NCI-H2196 treated with DMSO at 0.1 percent for 48 hours (cell line): ENCODE measurements around the gene GRID1.
"Not testable (repeated sequence)": the region's sequence is repeated elsewhere in the genome, so short reads cannot be mapped to it uniquely, and the experiment has no call there.

Experiments used
- DNase-seq: peaks from one replicate; lab custom pipeline; 2025; ENCODE audit not compliant: unreplicated experiment; lab: John Stamatoyannopoulos, UW

The GRID1 gene

DNA sequence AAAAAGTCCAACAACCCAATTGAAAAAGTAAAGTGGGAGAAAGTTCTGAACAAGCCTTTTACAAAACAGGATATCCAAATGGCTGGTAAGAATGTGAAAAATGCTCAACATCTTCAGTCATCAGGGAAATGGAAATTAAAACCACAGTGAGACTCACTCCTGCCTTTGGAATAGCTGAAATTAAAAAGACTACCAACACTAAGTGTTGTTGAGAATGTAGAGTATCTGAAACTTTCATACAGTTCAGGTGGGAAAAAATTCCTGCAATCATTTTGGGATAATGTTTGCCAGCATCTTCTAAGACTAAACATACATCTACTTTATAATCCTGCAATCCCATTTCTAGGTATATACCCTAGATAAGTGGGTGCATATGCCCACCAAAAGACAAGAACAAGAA lies 395.1 kb downstream of the GRID1 start:
- DNase-seq: no peak

DNA sequence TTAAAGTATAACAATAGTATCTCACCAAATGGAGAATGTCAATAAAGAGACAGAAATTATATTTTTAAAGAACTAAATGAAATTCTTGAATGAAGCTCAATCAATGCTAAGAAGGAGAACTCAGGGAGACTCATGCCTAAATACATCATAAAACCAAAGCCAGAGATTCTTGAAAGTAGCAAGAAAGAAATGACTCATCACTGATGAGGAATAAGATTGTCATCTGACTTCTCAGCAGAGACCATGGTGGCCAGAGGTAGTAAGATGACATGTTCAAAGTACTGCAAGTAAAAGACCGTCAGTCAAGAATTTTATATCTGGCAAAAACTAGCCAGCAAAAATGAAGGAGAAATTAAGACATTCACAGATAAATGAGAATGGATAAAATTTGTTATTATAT lies 399.0 kb downstream of the GRID1 start:
- no peak for DNase-seq

DNA sequence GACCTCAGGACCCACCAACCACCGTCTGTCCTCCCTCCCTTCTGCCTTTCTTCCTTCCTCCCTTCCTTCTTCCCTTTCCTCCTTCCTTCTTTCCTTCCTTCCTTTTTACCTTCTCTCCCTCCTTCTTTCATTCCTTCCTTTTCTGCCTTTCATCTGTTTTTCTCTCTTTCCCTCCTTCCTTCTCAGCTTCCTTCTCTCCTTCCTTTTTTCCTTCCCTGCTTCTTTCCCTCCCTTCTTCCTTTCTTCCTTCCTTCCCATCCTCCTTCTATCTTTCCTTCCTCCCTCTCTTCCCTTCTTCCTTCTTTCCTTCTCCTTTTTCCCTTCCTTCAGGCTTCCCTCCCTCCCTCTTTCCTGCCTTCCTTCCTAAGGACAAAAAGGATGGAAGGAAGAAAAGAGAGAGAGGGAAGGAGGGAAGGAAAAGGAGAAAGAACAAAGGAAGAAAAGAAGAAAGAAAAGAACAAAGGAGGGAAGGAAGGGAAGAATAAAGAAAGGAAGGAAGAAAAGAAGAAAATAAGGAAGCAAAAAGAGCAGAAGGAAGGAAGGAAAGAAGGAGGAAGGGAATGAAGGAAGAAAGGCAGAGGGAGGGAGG lies 405.0 kb downstream of the GRID1 start:
- no peak for DNase-seq

DNA sequence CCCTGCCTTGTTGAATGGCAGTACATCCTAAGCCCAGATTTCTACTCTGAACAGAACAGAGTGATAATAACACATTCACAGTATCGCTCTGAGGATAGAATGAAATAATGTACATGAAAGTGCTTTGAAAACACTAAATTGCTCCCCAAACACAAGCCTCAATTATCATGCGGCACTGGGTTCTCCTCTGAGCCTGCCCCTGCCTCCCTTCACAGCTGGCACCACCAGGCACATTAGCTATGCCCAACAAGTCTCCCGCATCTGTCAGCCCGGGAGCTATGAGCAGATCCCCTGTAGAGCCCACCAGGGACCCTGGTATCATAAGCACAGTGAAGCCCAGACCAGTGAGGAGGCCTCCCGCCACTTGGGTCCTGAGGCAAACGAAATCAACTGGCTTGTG lies 405.5 kb downstream of the GRID1 start:
- no peak for DNase-seq

DNA sequence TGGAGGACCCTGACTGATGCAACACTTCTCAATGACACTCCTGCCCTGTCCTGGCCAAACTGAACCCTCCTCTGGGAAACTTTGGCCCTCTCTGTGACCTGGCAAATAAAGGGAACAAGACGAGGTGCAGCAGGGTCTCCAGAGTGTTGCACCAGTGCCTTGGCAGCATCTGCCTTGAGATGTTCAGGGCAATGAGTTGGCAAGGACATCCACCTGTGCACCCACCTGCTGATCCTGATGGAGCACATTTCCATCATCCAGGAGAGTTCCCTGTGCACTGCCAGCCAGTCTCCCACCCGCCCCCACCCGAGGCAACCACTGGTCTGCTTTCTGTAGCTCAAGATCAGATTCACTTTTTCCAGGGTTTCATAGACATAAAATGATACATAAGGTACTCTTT lies 407.4 kb downstream of the GRID1 start:
- no peak for DNase-seq

DNA sequence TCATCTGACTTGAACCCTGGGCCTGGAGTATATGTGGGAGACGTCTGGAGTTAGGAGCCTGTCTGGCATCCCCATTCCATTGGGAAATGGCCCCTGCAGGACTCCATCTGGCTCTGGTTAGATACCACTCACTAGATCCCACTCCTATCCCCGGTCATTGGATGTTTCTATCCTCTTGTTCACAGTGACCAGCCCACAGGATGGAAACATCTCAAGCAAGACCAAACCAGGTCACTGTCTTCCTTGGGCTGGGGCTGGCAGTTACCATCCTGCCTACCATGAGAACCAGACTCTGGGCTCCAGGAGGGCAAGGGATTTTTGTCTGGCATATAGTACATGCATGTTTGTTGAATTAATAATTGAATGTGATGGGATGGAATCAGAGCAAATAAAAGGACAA lies 415.7 kb downstream of the GRID1 start:
- DNase-seq: no peak

DNA sequence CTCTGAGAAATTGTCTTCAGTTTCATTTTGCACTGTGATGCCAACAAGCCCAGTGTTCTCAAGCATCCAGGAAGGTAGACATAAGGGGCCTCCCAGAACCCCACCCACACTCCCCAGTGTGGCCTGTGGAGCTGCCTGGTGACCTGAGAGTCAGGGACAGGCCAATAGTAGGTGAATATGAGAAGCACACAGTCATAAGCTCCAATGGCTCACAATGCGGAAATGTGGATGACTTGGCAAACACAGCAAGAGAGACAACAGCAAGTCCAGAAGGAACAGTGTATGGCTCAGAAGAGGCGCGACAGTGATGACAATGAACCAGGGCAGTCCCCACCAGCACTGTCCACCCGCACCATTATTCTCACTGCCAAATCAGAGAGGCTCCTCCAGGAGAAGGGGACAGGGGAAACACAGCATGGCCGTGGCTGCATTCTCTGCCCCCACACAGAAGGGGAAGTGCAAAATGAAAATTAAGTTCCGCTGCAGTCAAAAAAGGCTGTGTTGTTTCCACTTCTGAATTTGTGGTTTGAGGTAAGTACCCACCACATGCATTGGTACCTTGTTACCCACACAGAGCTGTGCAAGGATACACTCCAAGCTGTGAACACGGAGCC lies 419.8 kb downstream of the GRID1 start:
- DNase-seq: no peak

DNA sequence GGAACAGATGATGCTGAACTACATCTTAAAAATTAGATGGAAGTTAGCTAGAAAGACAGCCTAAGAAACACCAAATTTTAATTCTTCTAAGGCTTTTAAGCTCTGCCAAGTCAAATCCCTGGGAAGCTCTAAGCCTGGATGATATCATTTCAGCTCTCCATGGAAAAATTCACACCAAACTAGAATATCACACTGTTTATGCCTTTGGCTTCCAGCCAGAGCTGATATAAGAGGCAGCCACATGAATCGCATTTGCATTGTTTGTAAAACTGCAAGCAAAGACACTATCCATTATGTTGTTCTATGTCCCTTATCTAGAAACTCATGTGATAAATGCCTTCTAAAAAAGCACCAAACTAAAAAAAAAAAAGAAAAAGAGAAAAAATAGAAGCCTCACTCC lies 430.4 kb downstream of the GRID1 start:
- peak; percentile 0 for DNase-seq

DNA sequence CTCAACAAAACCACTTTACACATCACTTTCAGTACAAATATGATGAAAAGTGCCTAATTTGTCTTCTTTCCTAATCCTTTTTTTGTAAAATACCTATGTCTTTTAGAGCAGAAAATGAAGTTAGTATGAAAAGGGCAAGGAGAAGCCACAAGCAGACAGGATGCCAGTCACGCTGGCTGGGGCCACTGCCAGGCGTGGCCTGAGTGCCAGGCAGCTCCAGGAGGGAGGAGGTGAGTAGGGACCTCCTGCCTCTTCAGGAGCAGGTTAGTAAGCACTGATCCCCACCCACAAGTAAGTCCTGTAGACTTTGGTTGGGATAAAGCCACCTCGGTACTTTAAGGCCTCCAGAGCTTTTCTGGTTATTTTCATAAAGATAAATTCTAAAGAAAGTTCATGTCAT lies 432.0 kb downstream of the GRID1 start:
- no peak for DNase-seq

DNA sequence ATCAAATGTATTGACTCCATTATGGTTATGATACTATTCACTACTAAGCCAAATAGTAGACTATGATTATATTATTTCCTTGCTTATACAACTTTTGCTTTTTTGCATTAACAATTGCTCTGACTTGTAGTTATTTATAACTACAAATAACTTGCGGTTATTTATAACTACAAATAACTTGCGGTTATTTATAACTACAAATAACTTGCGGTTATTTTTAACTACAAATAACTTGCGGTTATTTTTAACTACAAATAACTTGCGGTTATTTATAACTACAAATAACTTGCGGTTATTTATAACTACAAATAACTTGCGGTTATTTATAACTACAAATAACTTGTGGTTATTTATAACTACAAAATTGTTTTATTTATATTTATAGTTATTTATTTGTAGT lies 436.6 kb downstream of the GRID1 start:
- DNase-seq: not testable (repeated sequence)

DNA sequence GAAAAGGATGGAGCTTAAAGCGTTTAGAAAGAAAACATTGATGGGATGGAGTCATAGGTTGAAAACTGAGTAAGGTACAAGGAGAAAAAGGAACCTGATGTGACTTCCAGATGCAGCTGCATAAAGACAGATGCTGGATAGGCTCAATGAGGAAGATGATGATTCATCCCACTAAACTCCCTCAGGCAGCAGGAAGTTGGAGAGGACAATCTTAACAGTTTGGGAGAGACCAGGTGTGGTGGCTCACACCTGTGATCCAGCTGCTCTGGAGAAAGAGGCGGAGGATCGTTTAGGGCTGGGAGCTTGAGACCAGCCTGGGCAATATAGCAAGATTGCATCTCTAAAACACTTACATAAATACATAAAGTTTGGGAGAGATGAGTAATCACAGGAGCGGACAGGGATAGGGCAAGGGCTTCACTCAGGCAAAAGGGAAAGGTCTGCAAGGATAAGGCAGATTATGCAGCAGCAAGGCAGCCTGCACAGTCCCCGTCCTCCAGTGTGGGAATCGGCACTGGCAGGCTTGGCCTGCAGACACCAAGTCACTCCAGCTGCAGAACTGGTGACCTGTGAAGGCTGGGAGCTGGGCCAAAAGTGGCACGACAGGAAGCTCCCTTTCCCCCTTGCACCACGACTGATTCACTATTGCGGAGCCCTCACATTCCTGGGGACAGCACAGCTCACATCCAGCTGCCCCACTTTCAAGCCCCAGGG lies 438.5 kb downstream of the GRID1 start:
- DNase-seq: no peak

DNA sequence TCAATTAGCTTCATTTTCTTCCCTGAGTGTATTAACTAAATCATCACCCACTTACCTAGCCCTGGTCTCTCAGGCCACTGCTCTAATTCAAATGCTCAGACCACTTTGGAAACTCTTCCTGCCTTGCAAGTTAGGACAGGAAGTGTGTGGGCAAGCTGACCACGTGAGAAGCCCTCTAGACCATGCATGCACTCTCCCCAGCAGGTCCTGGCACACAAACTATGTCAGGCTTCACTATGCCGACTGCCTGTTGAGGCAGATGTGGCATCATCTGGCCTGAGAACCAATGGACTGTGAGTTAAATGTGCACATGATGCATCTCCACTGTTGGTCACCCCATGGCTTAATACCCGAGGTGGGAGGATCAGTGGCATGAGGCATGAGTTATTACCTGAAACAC lies 439.6 kb downstream of the GRID1 start:
- no peak for DNase-seq

DNA sequence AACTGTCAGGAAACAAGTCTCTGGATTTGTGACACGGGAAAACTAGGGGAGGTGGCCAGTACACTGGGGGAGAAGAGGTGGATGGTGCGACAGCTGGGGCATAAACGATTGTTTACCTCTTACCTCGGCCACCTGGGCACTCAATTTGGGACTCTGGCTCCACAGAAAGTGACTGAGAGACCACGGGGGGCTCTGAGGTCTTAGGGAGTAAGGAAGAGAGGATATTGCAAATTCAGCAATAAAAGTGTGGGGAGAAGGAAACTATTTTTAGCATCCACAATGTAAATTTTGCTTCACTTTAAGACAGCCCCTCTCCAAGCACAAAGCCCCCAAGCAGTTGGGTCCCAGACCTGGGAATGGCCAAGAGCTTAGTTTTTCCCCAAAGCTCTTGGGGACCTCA lies 440.5 kb downstream of the GRID1 start:
- DNase-seq: no peak

DNA sequence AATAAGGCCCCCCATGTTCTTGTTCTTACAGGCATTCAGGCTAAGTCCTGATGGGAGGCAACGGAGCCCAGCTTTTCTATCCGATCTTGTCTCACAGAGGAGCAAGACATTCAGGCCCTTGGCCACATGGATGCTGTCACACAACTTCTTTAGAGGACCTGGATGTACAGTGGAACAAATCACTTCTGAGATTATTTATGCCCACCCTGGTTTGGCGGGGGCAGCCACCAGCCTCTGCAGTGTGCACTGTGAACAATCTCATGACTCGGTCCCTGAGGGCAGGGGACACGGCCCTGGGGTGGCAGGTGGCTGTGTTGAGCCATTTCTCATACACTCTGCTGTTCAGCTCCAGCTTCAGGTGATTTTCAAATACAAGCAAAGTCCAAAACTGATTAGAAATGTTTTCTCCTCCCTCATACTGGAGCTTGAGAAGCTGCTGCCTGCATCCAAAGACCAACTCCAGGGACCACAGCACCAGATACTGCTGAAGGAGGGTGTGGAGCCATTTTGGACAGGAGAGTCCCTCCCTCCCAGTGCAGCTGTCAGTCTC lies 441.3 kb downstream of the GRID1 start:
- no peak for DNase-seq

DNA sequence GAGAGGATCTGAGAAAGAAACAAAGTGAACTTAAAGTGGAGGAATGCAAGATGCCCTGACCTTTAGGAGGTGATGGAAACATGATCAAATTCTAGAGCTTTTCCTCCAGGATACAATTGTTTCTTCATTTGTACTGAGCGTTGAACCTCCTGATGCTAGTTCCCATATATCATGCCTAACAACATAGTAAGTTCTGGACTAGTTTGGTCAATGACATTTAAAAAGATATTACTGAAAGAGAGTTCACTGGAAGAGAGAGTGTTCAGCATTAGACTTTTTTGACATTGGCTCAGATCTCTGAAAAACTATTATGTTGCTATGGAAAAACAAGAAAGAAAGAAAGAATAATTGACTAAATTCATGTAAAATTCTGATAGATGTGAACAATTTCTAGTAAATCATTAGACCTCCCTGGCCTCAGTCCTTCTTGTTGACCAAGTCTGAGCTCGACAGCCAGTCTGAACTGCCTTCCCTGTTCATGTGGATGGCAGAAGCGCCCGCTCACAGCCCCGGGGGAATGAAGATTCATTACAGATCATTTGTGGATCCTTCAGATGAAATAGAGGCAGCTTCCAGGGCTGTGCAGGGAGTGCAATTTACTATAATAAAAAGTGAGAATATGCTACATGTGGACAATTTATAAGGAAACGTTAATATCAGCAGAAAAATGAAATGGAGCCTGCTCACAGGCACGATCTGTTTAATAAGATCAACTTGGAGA lies 442.1 kb downstream of the GRID1 start:
- no peak for DNase-seq

DNA sequence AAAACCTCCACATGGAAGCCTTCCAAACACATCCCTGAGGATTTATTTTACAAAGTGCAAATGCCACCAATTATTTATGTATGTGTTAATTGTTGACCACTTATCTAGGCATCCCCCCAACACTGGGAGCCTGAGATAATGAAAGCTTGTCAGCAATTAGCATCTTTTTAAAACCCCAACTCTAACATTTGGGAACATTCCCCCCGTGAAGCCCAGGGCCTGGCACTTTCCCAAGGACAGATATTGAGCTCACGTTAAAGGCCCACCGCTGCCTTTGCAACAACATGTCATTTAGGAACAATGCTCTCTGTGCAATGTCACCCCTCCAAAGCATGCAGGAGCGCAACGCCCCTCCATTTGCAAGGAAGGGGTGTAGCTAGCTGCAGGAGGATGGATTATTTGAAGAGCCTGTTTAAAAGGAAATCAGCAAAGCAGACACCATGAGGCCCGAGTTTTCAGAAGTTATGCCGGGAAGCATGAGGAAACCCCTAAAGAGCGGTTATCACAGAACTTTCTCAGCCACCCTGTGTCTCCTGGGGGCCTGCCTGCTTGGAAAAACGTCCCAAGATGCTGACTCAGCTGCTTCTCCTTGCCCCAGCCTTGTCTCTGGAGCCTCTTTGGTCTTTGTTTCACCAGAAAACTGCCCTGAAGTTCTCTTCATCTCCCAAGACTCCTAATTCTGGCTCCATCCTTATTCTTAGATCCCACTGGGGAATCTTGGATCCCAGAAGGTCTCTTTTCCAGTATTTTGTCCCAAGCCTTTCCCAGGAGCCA lies 444.1 kb downstream of the GRID1 start:
- no peak for DNase-seq

DNA sequence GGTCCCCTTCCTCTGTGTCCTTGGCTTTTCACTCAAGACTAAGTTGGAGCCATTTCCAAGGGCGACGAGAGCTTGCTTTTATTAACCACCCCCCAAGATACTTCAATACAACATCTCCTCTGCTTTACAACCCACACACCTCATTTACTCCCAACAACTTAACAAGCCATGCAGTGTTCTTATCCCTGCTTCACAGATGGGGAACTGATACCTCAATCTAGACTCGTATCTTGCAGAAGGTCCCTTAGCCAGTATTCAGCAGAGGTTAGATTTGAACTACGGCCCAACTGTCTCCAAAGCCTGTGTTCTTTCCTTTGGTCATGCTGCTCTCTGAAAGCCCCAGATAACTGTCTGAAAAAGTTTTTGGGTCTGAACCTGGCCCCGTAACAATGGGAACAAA lies 444.8 kb downstream of the GRID1 start:
- no peak for DNase-seq

DNA sequence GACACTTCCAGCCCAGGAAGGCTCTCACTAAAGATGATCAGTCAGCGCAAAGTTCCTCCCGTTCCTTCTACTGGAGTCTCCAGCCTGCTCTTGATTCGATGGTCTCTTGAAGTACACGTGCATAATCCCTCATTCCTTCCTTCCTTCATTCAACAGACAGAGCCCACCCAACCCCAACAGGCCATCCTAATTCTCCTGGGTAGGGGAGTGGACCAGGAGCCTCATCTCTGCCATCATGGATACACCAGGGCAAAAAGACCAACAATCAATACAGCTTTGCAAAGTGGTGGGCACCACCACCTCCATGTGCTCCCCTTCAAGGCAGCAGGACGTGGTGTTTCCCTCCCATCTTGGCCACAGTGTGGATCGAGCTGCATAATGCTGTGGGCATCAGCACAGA lies 446.3 kb downstream of the GRID1 start:
- no peak for DNase-seq

DNA sequence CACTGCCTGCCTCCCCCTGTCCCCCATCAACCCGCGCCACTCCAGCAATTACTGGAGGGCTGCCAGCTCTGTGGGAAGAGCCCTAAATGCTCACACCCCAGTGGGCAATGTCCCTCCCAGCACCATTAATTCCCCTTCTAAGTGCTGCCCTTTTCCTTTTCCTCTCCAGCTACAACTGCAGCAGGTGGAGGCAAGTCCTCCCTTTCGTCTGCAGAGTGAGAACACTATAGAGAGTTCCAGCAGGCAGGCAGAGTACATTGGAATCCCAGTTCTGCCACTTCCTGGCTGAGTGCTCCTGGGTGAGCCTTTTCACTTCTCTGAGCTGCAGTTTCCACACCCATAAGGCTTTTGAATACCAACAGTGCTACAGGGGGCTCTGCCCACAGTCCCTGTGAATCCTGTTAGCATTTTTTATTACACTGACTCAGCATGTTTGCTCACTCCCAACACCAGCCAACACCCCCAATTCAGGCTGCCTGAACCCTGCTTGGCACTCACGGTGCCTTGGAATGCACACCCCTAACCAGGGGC lies 447.0 kb downstream of the GRID1 start:
- DNase-seq: no peak

DNA sequence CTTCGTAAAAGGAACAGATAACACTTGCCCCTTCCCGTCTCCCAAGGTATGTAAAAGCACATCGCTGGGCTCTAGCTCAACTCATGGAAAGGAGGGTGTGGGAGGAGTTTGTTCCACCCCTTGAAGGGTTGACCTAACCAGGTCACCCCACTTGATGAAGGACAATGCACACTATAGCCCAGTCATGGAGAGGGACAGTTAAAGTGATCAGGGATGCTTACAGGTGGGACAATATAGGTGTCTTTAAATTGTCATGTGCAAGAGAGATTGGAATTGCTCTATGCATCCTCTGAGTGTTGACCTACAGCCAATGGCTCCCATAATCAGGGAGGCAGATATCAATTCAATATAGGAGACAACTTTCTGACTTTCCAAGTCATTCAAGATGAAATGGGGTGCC lies 448.2 kb downstream of the GRID1 start:
- DNase-seq: no peak

DNA sequence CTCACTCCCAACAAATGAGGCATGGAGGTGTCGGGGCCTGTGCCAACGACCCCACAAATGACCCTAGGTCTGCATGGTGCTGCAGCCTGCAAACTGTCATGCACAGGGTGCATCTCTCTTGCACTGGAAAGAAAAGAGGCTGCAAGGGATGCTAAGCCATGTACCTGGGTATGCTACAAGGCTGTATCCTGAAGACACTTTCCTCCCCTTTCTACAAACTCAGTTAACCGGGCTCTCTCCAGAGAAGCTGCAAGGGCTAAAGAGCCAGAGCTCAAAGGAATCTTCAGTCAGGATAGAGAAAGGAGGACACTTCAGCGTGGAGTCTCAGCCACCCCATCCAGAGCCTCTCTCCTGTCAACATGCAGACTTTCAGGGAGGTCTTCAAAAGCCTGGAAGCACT lies 449.0 kb downstream of the GRID1 start:
- DNase-seq: no peak
